HG02970 (cell line): ENCODE measurements around the gene TIAM2.
"Not testable (repeated sequence)": the region's sequence is repeated elsewhere in the genome, so short reads cannot be mapped to it uniquely, and the experiment has no call there.

ENCODE experiments used
- ATAC-seq: cut with Tn5 transposase; IDR thresholded peaks from one replicate; pipeline ENCODE4 v1.9.1; 2021; ENCODE audit warnings: mild to moderate bottlenecking, moderate library complexity, moderate number of reproducible peaks; ENCODE audit not compliant: unreplicated experiment, low FRiP score

Gene TIAM2

DNA sequence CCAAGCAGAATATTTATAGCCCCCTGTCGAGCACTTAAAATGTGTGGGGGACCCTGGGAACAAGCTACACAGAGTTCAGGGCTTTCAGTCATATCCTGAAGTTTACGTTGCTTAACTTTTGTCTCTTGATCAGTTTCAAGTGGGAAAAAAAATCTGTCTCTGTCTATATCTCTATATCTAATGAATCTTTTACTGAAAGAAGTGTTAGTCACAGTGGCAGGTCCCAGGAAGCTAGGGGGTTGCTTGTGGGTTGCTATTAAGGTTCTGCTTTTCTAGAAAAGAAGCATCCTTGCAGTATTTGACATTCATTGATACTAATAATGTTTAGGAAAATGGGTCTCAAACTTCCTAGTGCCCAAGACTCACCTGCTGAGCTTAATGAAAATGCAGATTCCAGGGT, 192.0 kb downstream of the TIAM2 start:
- no peak for ATAC-seq

DNA sequence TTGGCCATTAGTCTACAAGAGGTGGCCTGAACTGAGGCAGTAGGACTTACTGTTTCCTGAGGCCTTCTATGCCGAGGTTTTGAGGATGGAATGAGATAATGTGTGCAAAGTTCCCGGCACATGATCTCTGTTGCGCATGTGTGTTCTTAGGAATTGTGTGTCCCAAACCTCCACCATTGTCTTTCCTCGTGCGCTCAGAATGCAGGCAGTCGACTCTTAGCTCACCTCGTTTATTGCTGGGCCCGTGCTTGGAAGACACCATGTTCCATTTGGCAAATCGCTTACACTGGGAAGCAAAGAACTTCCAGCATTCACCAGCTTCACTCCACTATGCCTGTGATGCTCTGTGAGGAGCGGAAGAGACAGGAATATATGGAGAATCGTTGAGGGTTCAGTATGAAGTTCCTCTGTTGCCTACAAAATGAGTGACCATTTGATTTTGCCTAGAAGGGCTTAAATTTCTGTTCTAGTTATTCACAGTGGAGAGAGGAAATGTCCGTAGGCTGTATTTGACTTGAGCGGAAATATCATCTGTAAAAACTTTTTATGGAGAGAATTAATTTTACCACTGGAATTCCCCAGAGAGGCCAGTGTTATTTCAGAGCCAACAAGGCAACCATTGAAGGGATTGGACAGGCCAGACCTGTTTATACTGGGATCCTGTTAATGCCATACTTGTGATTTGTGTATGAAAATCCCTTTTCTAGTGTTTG, 193.0 kb downstream of the TIAM2 start:
- ATAC-seq, result no peak

DNA sequence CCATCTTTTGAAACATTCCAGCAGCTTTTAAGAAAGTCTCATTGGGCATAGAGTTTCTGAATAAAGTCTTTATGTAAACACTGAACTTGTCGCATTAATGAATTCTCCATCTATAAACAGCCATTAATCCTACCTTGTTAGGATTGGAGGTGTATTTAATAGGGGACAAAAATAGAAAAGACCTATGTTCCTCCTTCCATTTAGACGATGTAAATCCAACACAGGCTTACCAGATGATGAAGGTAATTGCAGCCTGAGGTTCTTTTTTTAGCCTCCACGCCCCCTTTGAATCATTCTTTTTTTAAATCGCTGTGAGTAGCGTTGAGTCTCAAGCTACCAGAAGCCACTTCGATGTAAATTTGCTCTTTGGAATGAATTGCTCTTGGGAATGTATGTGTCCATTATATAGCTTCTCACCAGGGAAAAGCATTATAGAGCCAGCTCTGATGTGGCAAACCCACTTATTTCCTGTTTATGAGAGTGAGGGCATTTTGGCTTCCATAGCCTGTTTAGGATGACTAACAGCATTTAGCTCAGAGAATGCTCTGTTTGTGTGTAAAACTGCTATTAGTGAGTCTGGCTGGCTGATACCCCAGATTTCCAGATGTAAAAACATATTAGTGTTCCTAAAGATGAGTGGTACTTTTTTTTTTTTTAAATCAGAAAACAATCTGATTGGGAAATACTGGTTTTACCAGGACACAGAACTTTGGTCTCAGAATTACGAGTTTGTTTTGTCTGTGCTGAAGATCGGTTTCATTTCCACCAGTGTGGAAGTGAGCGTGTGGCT, 193.8 kb downstream of the TIAM2 start:
- ATAC-seq, result no peak

DNA sequence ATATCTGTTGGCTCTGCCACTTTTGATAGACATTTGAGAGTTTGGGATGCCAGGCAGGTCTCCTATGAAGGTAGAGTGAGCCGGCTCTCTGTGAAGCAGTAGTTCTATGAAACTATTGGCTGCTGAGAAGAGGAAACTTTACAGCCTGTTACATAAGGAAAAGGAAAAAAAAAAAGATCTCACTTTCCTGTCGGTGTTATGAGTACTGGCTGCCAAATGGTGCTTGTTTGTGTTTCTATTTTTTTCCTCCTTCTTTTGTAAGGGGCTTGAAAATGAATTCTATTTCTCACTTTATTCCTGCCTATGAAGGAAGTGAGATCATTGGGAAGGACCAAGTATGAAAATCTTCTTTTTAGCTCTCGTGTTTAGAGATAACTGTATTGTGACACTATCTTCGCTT, 195.6 kb downstream of the TIAM2 start:
- ATAC-seq, result no peak

DNA sequence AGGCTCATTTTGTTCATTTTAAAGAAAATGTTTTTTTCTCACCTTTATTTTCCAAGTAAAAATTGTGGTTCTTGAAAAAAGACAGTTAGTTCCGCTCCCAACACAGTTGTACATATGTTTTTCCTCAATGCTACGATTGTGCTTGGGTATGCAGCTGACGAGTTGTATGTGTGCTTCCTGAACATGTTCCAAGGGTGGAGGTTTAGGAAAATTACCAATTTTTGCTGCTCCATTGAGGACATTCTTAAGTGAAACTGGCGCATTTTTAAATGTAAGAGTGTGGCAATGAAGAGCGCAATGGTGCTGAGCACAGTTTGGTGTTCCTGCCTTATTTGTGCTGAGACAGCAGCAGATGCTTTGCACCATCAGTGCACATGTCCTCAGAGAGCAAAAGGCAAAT, 198.4 kb downstream of the TIAM2 start:
- no peak for ATAC-seq

DNA sequence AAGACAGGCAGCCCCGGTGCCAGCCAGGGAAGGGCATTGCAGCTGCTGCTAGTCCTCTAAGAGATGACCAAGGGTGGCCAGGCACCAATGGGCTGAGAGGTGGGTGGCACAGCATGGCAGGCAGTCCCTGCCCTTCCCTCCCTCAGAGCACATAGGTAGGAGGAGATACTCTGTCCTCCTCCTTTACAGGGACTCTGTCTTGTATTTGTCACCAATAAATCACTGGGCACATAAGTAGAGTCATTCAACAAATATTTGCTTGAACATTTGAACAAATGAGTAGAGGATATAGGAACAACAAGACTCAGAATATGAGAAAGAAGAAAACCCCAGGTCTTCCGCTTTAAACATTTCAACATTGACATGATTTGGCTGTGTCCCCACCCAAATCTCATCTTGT, 199.3 kb downstream of the TIAM2 start:
- no peak for ATAC-seq

DNA sequence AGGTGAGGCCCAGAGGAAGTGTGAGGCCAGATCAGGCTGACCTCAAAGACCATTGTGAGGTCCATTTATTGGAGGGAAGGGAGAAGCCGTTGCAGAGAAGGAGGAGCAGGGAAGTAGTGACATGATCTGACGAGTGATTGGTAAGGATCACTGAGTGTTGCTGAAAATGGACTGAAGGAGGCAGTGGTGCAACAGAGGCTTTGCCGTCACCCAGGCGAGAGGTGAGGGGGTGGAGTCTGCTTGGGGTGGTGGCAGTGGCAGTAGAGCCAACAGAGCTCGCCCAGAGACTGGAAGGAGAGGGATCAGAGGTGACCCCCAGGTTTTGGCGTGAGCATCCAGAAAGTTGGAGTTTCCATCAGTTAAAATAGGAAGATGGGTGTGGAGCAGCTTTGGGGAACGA, 200.8 kb downstream of the TIAM2 start:
- no peak for ATAC-seq

DNA sequence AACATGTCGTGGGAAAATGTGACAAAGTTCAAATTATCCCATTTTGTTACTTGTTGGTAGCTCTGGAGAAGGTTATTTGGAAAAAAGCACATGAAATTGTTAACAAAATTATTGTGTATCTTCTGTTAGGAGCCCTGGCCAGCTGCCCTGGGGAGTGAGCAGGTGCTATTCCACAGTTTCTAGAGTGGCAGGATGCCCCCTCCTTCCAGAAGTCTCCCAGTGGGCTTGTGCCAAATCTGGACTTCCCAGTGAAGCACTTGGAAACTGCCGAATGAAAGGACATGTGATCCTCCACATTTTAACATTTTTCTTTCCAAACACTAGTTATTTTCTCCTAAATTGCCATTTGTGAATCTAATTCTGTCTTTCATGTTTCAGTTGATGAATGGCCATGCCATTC, 201.8 kb downstream of the TIAM2 start:
- no peak for ATAC-seq

DNA sequence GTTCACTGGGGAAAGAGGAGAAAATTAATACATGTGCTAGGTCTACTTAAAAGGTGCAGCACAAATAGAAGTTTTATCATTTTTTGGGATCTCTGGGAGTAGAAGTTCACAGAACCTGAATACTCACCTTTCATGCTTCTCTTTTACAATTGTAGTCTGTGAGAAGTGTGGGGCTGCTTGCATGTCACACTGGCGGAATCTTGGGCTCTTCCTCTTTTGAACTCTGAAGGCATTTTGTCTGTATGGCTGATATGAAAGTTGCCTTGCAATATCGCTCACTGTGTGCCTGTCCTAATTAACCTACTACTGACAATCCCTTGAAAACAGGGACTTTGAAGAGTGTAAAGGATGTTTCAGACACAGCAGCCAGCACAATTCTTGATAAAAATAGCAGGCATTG, 202.8 kb downstream of the TIAM2 start:
- ATAC-seq, result no peak

DNA sequence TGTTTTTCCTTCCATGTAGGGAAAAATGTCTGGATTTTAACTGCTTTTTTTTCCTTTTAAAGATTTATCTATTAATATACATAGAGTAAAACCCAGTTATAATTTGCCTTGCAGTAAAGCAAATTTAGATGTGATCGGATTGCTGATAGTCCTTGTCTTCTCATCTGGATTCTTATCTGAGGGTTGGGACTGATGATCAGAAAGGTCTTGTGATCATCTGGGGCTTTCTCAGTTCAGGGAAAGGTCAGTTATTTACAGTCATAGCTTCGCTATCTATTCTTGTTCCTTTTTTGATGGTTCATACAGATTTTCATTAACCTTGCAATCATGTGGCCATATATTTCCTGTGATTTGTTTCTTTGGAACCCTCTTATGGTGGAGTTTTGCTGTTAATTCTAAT, 204.9 kb downstream of the TIAM2 start:
- ATAC-seq, result no peak

DNA sequence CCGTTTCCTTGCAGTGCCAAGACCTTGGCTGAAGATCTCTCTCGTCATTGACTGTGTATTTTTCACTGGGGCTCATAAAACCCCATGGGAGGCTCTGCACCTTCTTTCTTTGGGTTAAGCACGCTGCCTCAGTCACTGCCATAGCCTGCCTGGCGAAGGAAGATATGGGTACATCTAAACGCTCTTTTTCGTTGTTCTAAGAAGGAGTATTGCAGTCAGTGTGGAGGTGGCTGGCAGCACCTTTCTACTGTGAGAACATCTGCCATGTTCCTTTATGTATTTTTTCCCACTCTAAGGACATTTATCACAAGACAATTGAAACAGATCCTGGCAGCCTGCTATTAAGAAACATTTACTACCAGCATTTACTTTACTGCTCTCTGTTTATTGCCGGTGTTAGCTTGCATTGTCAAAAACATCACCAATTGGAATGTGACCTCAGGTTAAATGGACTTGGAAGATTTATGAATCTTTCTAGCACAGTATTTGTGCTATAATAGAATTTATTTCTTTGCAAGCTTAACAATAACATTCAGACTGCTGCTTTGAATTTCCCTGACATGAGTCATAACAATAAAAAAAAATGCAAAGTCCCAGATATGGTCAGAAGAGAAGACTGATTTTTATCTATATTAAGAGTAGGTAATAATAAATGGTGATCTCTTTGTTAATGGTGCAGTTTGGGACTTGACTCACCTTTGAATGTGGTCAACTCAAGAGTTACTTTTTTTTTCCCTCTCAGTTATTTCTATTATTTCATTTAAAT, 206.5 kb downstream of the TIAM2 start:
- no peak for ATAC-seq

DNA sequence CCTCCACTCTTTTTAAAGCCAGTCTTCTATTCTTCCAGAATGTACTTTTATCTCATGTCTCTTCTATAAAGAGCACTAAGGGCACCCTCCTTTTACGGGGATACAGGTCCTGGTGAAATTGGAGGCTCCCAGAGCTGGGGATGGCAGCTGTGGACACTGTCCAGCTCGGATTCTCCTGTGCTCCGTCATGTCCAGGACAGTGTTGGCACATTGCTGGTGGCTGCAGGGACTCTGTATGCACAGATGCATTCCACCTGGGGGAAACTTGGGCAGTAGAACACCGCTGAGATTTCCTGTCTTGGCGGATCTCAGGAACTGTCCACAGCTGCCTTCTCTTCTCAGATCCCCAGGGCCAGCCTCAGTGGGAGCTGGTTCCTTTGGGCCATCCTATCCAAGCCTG, 212.1 kb downstream of the TIAM2 start:
- no peak for ATAC-seq

DNA sequence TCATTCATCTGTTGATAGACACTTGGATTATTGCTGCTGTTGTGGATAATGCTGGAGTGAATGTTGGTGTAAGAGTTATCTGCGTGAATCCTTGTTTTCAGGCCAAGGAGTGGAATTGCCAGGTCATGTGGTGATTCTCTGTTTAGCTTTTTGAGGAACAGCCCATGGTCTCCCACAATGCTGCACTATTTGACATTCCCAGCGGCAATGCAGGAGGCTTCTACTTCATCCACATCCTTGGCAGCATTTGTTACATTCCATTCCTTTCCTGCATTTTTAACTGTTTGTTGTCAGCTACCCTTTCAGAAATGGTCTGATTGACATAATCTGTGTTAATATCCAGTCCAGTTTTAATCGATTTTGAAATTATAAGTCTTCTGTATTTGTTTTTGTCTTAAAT, 217.0 kb downstream of the TIAM2 start:
- no peak for ATAC-seq

DNA sequence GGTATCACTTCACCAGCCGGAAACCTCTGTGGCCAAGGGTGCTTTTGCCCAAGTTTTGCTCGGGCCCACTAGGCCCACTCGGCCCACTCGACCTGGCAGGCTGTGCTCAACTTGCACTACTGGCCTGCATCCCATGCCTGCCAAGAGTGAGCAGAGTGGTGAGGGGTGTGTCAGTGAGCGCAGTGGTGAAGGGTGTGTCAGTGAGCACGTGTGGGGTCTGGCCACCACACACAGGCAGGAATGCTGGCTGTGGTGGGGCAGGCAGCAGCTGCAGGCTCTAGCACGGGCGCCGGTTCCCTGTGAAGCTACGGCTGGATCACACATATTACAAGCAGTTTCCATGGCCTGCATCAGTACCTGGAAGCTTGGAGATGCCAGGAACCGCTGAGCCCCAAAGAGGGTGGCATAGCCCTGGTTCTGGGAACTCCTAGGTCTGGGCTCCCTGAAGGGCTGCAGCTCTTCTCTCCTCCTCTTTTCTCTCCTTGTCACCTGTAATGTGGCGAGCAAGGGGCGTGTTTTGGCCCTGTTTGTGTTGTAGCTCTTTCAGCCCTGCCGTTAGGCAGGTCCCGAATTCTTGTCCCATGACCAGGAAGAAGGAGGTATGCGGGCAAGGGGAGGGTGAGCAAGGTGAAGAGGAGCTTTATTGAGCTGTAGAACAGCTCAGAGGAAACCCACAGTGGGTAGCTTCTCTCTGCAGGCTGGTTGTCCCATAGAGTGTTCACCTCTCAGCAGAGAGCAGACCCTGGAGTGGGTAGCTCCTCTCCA, 217.7 kb downstream of the TIAM2 start:
- no peak for ATAC-seq

DNA sequence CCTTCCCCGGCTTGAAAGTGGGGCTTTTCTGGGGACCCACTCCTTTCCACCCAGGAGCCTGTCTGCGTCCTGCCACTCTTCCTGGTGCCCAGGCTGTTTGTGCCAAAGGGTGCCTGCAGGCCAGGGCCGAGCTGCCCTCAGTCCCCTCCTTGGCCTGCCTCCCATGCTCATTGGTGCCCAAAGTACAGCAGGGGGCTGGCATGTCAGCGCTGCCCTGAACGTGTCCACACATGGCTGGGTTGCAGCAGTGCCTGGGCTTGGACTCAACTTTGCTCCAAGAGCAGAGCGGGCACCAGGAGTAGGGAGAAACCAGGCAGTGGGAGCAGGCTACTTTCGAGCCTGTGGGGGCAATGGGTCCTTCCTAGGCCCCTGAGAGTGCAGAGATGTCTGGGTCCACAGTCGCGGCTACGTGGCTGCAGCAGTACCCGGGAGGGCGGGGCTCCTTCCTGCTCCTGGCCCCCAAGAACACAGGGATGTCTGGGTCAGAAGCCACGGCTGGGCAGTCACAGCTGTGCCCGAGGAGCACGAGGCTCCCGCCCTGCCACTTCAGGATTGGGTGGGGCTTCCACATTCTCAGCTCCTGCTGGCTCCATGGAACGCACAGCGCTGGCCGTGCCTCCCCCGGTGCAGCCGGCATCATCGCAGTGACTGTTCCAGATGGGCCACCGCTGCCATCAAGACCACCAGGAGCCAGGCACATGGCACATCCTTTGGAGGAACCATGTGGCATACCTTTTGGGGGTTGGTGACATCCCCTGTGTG, 218.7 kb downstream of the TIAM2 start:
- ATAC-seq, result no peak

DNA sequence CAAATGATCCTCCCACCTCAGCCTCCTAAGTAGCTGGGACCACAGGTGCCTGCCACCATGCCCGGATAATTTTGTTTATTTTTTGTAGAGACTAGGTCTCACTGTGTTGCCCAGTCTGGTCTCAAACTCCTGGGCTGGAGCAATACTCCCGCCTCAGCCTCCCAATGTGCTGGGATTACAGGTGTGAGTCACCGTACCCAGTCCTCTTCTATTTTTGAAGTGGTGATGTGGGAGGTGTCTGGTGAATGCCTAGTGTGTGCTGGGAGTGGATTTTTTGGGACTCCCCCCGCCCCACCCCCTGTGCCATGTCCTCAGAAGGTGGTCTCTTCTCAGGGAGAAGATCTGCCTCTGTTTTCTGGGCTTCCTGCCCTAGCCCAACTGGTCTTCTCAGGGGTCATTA, 220.8 kb downstream of the TIAM2 start:
- ATAC-seq, result no peak

DNA sequence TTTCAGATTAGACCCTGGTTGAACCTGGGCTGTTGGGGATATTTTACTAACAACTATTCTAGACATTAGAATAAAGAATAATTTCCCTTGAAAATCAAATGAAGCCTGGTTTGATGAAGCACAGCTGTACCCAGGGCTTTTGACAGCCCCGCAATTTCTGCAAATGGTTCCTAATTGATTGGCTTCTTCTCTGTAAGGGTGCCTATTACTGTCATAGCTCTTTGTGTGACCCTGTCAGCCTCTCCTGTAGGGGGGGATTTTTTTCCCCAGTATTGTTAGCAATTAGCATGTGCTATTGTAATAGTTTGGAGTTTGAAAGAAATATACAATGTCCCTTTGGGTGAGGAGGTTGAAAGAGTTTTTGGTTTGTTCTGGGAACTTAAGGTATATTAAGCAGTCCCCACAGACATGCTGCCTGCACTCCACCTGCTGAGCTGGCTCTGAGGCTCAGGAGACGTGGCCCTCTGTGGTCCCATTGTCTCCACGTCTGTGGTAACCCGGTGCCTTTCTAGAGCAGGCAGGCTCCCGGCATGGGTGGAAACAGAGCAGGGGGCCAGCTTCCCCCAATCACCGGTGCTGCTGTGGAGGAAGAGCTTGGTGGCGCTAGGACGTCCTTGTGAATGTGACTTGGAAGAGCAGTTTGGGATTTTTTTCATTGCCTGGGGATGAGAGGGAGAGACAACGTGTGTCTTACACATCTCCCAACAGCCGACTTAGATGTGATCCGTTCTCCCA, 221.4 kb downstream of the TIAM2 start:
- ATAC-seq, result no peak

DNA sequence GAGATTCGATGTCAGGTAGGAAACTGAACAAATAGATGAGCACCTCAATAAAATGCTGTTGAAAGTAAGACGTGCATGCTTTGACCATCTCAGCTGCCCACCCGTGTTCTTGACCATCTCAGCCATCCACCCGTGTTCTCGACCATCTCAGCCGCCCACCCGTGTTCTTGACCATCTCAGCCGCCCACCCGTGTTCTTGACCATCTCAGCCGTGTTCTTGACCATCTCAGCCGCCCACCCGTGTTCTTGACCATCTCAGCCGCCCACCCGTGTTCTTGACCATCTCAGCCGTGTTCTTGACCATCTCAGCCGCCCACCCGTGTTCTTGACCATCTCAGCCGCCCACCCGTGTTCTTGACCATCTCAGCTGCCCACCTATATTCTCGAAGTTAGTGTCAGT, 223.6 kb downstream of the TIAM2 start:
- ATAC-seq, result not testable (repeated sequence)

DNA sequence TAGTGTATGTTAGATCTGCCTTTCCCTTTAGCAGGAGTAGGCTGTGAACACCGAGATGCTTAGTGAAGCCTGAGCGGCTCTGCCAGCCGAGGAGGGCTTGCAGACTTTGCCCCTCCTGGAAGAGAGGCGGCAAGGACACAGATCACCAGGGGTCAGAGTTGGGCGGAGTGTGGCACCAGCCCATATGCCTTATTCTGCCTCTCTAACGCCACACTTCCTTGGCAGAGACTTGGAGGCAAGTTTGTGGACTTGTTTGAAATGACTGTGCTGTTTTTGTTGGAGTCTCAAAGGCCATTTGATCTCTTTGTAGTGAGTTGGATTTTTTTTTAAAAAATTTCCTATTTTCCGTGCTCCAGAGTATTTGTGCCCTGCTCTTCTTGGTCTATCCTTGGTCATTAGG, 224.2 kb downstream of the TIAM2 start:
- ATAC-seq, result no peak
